ENCODE results near the gene GLI3.

Gene GLI3

GRCh38 chr7:41912851-41913567 lies 324.0 kb downstream of the GLI3 start:
- no peak for DNase-seq

DNA sequence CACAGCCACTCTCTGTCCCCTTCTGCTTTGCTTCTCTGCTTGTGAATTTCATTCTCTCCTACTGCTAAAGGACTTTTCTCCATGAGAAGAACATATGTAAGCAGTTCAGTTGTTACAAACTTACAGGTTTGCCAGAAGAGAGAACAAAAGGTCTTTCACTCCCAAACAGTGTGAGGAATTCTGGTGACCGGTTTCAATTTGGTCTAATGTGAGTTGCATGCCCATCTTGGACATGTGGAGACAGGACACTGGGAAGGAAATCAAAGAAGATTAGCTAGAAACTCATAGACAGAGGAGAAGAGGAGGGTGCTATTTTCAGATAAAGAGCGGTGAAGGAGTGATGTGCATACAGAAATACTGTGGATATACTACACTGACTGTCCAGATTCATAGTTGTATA lies 324.6 kb downstream of the GLI3 start:
- DNase-seq: no peak

DNA sequence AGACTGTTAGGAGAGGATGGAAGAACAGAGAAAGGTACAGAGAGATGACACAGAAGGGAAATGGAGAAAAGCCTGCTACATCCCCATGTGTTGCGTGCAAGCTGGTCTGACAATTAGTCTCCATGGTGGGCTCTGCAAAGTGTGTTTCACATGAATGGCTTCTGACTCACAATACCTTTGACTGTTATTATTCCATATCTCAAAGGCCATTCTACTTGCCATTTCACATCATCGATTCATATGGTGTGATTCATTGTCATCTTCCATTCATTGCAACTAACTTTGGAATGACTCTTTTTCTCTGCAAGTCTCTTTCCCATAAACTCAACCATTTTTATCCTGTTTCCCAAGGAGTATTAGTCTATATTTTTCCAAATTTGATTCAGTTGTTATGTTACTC lies 325.2 kb downstream of the GLI3 start:
- DNase-seq: no peak
